ENCODE measurements around the gene REXO1. TPM values are rescaled to one million over a fixed set of nuclear protein-coding genes. Genes with fewer than 3 reads are reported as not detected.

The REXO1 gene
- total RNA-seq, 4 donors from 2014 or later: 7.5 to 16.4 (median 15.4) TPM

- WGBS, 2 donors: 89 to 94% methylated on average over 11 of the region's 11 CpGs
- H3K36me3 ChIP-seq: peaks cover 5 to 84% (median 11%) of the 10 kb centered on the region in 3 donors
- no peak for DNase-seq
- no peaks in the 10 kb centered on the region for H3K9me3 ChIP-seq
- TF ChIP-seq CTCF (IDR thresholded peaks at IDR 0.05): no peak
- TF ChIP-seq POLR2A (IDR thresholded peaks at IDR 0.05): no peak
- peaks cover 0 to 27% (median 7%) of the 10 kb centered on the region in 3 donors for H3K4me1 ChIP-seq
- no peaks in the 10 kb centered on the region for H3K27me3 ChIP-seq
- no peak overlapping the region for H3K27ac ChIP-seq
- no peak overlapping the region for H3K4me3 ChIP-seq
- intact Hi-C loops (cut with DNase I): no loop called here
These were observed 18.3 kb downstream of the REXO1 start for GRCh38 chr19:1829958-1830357.

GRCh38 chr19:1828279-1829238 lies 19.7 kb downstream of the REXO1 start:
- Histone ChIP-seq H3K27ac (no peak overlapping the region), H3K4me3 (no peak overlapping the region), H3K9me3 (no peaks in the 10 kb centered on the region), H3K4me1 (peaks cover 0 to 24% (median 7%) of the 10 kb centered on the region in 3 donors), H3K27me3 (no peaks in the 10 kb centered on the region), H3K36me3 (peaks cover 13 to 89% (median 19%) of the 10 kb centered on the region in 3 donors)
- 68% methylated on average over 10 of the region's 57 CpGs; no CpG with 5 or more reads in 1 of the 2 donors for WGBS, 2 donors
- DNase-seq: no peak
- TF ChIP-seq CTCF (IDR thresholded peaks at IDR 0.05) (no peak), POLR2A (IDR thresholded peaks at IDR 0.05) (no peak)
- intact Hi-C loops (cut with DNase I): no loop called here

GRCh38 chr19:1827566-1828278 lies 20.6 kb downstream of the REXO1 start:
- H3K4me1 ChIP-seq: peaks cover 0 to 20% (median 7%) of the 10 kb centered on the region in 3 donors
- no peaks in the 10 kb centered on the region for H3K9me3 ChIP-seq
- no peak for DNase-seq
- H3K27ac ChIP-seq: no peak overlapping the region
- H3K4me3 ChIP-seq: no peak overlapping the region
- H3K36me3 ChIP-seq: peaks cover 18 to 94% (median 28%) of the 10 kb centered on the region in 3 donors
- TF ChIP-seq POLR2A (IDR thresholded peaks at IDR 0.05): no peak
- TF ChIP-seq CTCF (IDR thresholded peaks at IDR 0.05): no peak
- no peaks in the 10 kb centered on the region for H3K27me3 ChIP-seq
- intact Hi-C loops (cut with DNase I): no loop called here
- 84 to 94% methylated on average over 4 to 10 of the region's 41 CpGs for WGBS, 2 donors

- H3K9me3 ChIP-seq: no peaks in the 10 kb centered on the region
- TF ChIP-seq CTCF (IDR thresholded peaks at IDR 0.05) (no peak), POLR2A (IDR thresholded peaks at IDR 0.05) (no peak)
- H3K27me3 ChIP-seq: no peaks in the 10 kb centered on the region
- intact Hi-C loops (cut with DNase I): no loop called here
- peaks cover 0 to 15% (median 7%) of the 10 kb centered on the region in 3 donors for H3K4me1 ChIP-seq
- no peak overlapping the region for H3K27ac ChIP-seq
- no peak overlapping the region for H3K4me3 ChIP-seq
- H3K36me3 ChIP-seq: peaks cover 21 to 97% (median 28%) of the 10 kb centered on the region in 3 donors
- 59 to 60% methylated on average over 7 to 26 of the region's 63 CpGs for WGBS, 2 donors
- no peak for DNase-seq
These were observed 21.4 kb downstream of the REXO1 start for GRCh38 chr19:1826557-1827521.
